K562 (cell line): ENCODE results near the gene KCTD19. TPM values are rescaled to one million over a fixed set of nuclear protein-coding genes. Genes with fewer than 3 reads are reported as not detected.

Experiments
- CHD1 ChIP-seq: fragments of 200-600 bp; sonication (generic); IDR thresholded peaks from one replicate; pipeline ENCODE4 v1.6.1; 2012; ENCODE audit warnings: mild to moderate bottlenecking, moderate library complexity, low read length, inconsistent platforms
- POLR2H ChIP-seq: IDR thresholded peaks from 2 replicates; pipeline ENCODE4 v1.6.1; 2016; ENCODE audit warnings: missing genetic modification characterization, low read depth, mild to moderate bottlenecking, control low read depth, missing compliant biosample characterization, moderate library complexity
- RBM22 ChIP-seq: fragments of 200-400 bp; formaldehyde crosslinking; IDR thresholded peaks from 2 replicates; pipeline ENCODE4 v1.6.1; 2018; ENCODE audit warnings: low read length, low read depth; ENCODE audit not compliant: poor library complexity, severe bottlenecking
- SMARCB1 ChIP-seq: IDR thresholded peaks from 2 replicates; pipeline ENCODE4 v1.6.1; 2011; ENCODE audit warnings: improper control_type of control experiment, low read depth; ENCODE audit not compliant: insufficient read length
- TEAD4 ChIP-seq, 2 experiments: sonication (generic) in 1 of 2; formaldehyde crosslinking in 1 of 2; IDR thresholded peaks; 2 replicates each; pipeline versions ENCODE4 v1.6.1 to v1.8.0; 2012 to 2022; ENCODE audit warnings: borderline replicate concordance in 1 of 2, inconsistent platforms in 1 of 2, low read length in 1 of 2, mild to moderate bottlenecking in 1 of 2, missing genetic modification reagents in 1 of 2
- XRCC5 ChIP-seq: fragments of 200-400 bp; formaldehyde crosslinking; IDR thresholded peaks from 2 replicates; pipeline ENCODE4 v1.6.1; 2017; ENCODE audit warnings: low read depth, mild to moderate bottlenecking, low read length
- ZNF584 ChIP-seq: fragments of 200-800 bp; sonication (Bioruptor generic); IDR thresholded peaks from 2 replicates; pipeline ENCODE4 v1.6.1; 2016; ENCODE audit warnings: low read depth, mild to moderate bottlenecking, missing genetic modification characterization, missing compliant biosample characterization
- polyA plus RNA-seq, 8 experiments: library from polyadenylated mRNA; depleted of rRNA in 4 of 8; stranded (reverse) in 5 of 8; unstranded in 3 of 8; fragments of >200 nt; fragmentation: Nextera tagmentation in 2 of 8; fragmentation: Illumina TruSeq in 1 of 8; extraction: Ambion mirVana in 2 of 8; extraction: Trizol in 1 of 8; gene quantifications; 2 replicates each; pipeline versions ENCODE4 v1.2.1 to v1.2.3, GENCODE V29; 2011 to 2014; ENCODE audit warnings: inconsistent platforms in 1 of 8, missing spikeins in 1 of 8
- total RNA-seq, 7 experiments: library from RNA; depleted of rRNA in 6 of 7; stranded (reverse); fragments of >200 nt in 6 of 7; fragmentation: Illumina TruSeq in 2 of 7; extraction: Trizol in 2 of 7; gene quantifications; 2 replicates each; pipeline versions ENCODE4 v1.2.1 to v1.2.3, GENCODE V29; 2011 to 2021; ENCODE audit warnings: low replicate concordance in 1 of 7
- TF ChIP-seq, protein P1 (sequence below): IDR thresholded peaks from 2 replicates; pipeline ENCODE4 v1.6.1; 2014; ENCODE audit warnings: antibody characterized with exemption
- TF ChIP-seq, protein P2 (sequence below), 2 experiments: IDR thresholded peaks; 2 replicates each; pipeline ENCODE4 v1.6.1; 2012; ENCODE audit warnings: improper control_type of control experiment in 2 of 2, low read depth in 2 of 2, low read length in 2 of 2, borderline replicate concordance in 1 of 2
- TF ChIP-seq, protein P3 (sequence below): fragments of 450-650 bp; IDR thresholded peaks from 2 replicates; pipeline ENCODE4 v1.6.1; 2016; ENCODE audit warnings: mild to moderate bottlenecking, moderate library complexity

KCTD19 gene
- total and polyA plus RNA-seq, 9 of the 15 experiments (the other 6 are each of a cell fraction or from before 2014, with no cell fraction given), result 0.03 to 0.91 (median 0.22) TPM; not detected in 2

DNA sequence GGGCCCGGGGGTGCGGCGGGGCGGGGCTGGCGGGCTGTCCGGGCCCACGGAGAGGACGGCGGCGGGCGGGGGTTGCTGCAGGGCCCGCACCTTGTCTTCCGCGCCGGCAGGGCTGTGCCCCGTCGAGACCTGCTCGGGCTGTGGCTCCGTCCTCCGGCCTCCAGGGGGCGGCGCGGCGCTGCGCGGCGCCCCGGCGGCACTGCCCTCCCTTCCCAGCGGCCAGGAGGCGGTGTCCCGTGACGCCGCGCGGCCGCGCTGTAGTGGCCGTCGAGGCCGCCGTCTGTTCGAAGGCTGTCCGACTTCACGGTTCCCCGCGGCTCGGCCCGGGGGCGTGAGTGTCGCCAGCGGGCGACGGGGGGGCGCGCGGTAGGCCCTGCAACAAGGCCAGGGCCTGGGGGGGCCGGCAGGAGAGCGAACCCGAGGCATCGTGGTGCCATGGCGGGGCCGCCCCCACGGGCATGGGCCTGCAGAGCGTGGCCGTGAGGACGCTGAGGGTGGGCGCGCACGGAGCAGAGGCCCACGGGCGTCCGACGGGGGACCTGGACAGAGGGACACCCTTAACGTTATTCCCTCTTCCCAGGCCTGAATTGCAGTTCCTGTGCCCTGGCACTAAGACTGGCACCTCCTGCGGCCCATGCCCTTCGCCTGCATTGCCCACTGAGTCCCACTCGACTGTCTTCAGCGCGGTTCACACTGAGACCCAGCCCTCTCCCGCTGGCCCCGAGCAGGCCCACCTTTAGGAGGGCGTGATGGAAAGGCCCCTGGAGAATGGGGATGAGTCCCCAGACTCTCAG lies 47.0 kb downstream of the KCTD19 start, which contains the start of gene PLEKHG4 (continued):
- TF ChIP-seq, protein P1, sequence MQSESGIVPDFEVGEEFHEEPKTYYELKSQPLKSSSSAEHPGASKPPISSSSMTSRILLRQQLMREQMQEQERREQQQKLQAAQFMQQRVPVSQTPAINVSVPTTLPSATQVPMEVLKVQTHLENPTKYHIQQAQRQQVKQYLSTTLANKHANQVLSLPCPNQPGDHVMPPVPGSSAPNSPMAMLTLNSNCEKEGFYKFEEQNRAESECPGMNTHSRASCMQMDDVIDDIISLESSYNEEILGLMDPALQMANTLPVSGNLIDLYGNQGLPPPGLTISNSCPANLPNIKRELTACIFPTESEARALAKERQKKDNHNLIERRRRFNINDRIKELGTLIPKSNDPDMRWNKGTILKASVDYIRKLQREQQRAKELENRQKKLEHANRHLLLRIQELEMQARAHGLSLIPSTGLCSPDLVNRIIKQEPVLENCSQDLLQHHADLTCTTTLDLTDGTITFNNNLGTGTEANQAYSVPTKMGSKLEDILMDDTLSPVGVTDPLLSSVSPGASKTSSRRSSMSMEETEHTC, result peak; percentile 96
- TF ChIP-seq POLR2H (tag) (no peak), TEAD4 (IDR thresholded peaks at IDR 0.05; ENCODE audit: low read length) (no peak), TEAD4 (CRISPR knock-in tag; IDR thresholded peaks at IDR 0.05; ENCODE audit: borderline replicate concordance) (no peak), CHD1 (peak; percentile 14), ZNF584 (no peak), RBM22 (peak; percentile 91), SMARCB1 (peak; percentile 71), XRCC5 (peak; percentile 62; the same call in 1 of the 2 replicates)
- TF ChIP-seq, protein P2, sequence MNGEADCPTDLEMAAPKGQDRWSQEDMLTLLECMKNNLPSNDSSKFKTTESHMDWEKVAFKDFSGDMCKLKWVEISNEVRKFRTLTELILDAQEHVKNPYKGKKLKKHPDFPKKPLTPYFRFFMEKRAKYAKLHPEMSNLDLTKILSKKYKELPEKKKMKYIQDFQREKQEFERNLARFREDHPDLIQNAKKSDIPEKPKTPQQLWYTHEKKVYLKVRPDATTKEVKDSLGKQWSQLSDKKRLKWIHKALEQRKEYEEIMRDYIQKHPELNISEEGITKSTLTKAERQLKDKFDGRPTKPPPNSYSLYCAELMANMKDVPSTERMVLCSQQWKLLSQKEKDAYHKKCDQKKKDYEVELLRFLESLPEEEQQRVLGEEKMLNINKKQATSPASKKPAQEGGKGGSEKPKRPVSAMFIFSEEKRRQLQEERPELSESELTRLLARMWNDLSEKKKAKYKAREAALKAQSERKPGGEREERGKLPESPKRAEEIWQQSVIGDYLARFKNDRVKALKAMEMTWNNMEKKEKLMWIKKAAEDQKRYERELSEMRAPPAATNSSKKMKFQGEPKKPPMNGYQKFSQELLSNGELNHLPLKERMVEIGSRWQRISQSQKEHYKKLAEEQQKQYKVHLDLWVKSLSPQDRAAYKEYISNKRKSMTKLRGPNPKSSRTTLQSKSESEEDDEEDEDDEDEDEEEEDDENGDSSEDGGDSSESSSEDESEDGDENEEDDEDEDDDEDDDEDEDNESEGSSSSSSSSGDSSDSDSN (IDR thresholded peaks at IDR 0.05; ENCODE audit: borderline replicate concordance in 1 of 2, low read depth in 2 of 2, low read length in 2 of 2), result peak; percentile 63 to 84; a peak in 2 of 4 replicates
- TF ChIP-seq, protein P3, sequence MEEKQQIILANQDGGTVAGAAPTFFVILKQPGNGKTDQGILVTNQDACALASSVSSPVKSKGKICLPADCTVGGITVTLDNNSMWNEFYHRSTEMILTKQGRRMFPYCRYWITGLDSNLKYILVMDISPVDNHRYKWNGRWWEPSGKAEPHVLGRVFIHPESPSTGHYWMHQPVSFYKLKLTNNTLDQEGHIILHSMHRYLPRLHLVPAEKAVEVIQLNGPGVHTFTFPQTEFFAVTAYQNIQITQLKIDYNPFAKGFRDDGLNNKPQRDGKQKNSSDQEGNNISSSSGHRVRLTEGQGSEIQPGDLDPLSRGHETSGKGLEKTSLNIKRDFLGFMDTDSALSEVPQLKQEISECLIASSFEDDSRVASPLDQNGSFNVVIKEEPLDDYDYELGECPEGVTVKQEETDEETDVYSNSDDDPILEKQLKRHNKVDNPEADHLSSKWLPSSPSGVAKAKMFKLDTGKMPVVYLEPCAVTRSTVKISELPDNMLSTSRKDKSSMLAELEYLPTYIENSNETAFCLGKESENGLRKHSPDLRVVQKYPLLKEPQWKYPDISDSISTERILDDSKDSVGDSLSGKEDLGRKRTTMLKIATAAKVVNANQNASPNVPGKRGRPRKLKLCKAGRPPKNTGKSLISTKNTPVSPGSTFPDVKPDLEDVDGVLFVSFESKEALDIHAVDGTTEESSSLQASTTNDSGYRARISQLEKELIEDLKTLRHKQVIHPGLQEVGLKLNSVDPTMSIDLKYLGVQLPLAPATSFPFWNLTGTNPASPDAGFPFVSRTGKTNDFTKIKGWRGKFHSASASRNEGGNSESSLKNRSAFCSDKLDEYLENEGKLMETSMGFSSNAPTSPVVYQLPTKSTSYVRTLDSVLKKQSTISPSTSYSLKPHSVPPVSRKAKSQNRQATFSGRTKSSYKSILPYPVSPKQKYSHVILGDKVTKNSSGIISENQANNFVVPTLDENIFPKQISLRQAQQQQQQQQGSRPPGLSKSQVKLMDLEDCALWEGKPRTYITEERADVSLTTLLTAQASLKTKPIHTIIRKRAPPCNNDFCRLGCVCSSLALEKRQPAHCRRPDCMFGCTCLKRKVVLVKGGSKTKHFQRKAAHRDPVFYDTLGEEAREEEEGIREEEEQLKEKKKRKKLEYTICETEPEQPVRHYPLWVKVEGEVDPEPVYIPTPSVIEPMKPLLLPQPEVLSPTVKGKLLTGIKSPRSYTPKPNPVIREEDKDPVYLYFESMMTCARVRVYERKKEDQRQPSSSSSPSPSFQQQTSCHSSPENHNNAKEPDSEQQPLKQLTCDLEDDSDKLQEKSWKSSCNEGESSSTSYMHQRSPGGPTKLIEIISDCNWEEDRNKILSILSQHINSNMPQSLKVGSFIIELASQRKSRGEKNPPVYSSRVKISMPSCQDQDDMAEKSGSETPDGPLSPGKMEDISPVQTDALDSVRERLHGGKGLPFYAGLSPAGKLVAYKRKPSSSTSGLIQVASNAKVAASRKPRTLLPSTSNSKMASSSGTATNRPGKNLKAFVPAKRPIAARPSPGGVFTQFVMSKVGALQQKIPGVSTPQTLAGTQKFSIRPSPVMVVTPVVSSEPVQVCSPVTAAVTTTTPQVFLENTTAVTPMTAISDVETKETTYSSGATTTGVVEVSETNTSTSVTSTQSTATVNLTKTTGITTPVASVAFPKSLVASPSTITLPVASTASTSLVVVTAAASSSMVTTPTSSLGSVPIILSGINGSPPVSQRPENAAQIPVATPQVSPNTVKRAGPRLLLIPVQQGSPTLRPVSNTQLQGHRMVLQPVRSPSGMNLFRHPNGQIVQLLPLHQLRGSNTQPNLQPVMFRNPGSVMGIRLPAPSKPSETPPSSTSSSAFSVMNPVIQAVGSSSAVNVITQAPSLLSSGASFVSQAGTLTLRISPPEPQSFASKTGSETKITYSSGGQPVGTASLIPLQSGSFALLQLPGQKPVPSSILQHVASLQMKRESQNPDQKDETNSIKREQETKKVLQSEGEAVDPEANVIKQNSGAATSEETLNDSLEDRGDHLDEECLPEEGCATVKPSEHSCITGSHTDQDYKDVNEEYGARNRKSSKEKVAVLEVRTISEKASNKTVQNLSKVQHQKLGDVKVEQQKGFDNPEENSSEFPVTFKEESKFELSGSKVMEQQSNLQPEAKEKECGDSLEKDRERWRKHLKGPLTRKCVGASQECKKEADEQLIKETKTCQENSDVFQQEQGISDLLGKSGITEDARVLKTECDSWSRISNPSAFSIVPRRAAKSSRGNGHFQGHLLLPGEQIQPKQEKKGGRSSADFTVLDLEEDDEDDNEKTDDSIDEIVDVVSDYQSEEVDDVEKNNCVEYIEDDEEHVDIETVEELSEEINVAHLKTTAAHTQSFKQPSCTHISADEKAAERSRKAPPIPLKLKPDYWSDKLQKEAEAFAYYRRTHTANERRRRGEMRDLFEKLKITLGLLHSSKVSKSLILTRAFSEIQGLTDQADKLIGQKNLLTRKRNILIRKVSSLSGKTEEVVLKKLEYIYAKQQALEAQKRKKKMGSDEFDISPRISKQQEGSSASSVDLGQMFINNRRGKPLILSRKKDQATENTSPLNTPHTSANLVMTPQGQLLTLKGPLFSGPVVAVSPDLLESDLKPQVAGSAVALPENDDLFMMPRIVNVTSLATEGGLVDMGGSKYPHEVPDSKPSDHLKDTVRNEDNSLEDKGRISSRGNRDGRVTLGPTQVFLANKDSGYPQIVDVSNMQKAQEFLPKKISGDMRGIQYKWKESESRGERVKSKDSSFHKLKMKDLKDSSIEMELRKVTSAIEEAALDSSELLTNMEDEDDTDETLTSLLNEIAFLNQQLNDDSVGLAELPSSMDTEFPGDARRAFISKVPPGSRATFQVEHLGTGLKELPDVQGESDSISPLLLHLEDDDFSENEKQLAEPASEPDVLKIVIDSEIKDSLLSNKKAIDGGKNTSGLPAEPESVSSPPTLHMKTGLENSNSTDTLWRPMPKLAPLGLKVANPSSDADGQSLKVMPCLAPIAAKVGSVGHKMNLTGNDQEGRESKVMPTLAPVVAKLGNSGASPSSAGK, result peak; percentile 89
